ENCODE data around the gene SDK2.
A peak's percentile ranks its signal among the peaks of the same experiment; 100 is the strongest.

Gene SDK2

GRCh38 chr17:73365906-73366623 lies 278.2 kb downstream of the SDK2 start:
- H3K4me3 ChIP-seq (ENCODE audit: low read depth, low read length): no peak overlapping the region
- in situ Hi-C loops (cut with HindIII; ENCODE audit: low sequenced_read_pairs): no loop called here
- DNase-seq (ENCODE audit: low read depth, low spot score): peak; percentile 31
- no peak for TF ChIP-seq CTCF (IDR thresholded peaks at IDR 0.05; ENCODE audit: low read depth, low read length)

- no peak for TF ChIP-seq CTCF (IDR thresholded peaks at IDR 0.05; ENCODE audit: low read depth, low read length)
Measured at GRCh38 chr17:73365301-73365874, 278.9 kb downstream of the SDK2 start.

GRCh38 chr17:73364155-73364522 lies 280.1 kb downstream of the SDK2 start:
- no peak for TF ChIP-seq CTCF (IDR thresholded peaks at IDR 0.05; ENCODE audit: low read depth, low read length)
- H3K4me3 ChIP-seq (ENCODE audit: low read depth, low read length): no peak overlapping the region
- in situ Hi-C loops (cut with HindIII; ENCODE audit: low sequenced_read_pairs): no loop called here
- no peak for DNase-seq (ENCODE audit: low read depth, low spot score)

More at GRCh38 chr17:73365301-73365874, 278.9 kb downstream of the SDK2 start:
- no peak for DNase-seq (ENCODE audit: low read depth, low spot score)
- H3K4me3 ChIP-seq (ENCODE audit: low read depth, low read length): no peak overlapping the region
- in situ Hi-C loops (cut with HindIII; ENCODE audit: low sequenced_read_pairs): no loop called here

GRCh38 chr17:73363442-73364154 lies 280.6 kb downstream of the SDK2 start:
- TF ChIP-seq CTCF (IDR thresholded peaks at IDR 0.05; ENCODE audit: low read depth, low read length): no peak
- no peak overlapping the region for H3K4me3 ChIP-seq (ENCODE audit: low read depth, low read length)
- DNase-seq (ENCODE audit: low read depth, low spot score): no peak
- in situ Hi-C loops (cut with HindIII; ENCODE audit: low sequenced_read_pairs): no loop called here

GRCh38 chr17:73362697-73363096 lies 281.5 kb downstream of the SDK2 start:
- no peak for DNase-seq (ENCODE audit: low read depth, low spot score)
- no peak for TF ChIP-seq CTCF (IDR thresholded peaks at IDR 0.05; ENCODE audit: low read depth, low read length)
- H3K4me3 ChIP-seq (ENCODE audit: low read depth, low read length): no peak overlapping the region
- in situ Hi-C loops (cut with HindIII; ENCODE audit: low sequenced_read_pairs): no loop called here

GRCh38 chr17:73360961-73361761 lies 283.1 kb downstream of the SDK2 start:
- in situ Hi-C loops (cut with HindIII; ENCODE audit: low sequenced_read_pairs): no loop called here
- no peak for DNase-seq (ENCODE audit: low read depth, low spot score)
- H3K4me3 ChIP-seq (ENCODE audit: low read depth, low read length): no peak overlapping the region
- no peak for TF ChIP-seq CTCF (IDR thresholded peaks at IDR 0.05; ENCODE audit: low read depth, low read length)

All from astrocyte of the spinal cord (primary cell).